ENCODE results near the gene IL13RA1. TPM values are rescaled to one million over a fixed set of nuclear protein-coding genes. Genes with fewer than 3 reads are reported as not detected.

IL13RA1 gene

Small RNAs within 50 kb of the gene (small RNA-seq; reads per million reads assigned to genes)
- not detected for gene RF00566

Data from skeletal muscle satellite cell (primary cell).